Activated T-helper 9 cell treated with anti-CD3 and anti-CD28 coated beads, Interleukin-2, amount 50 U/mL, for 16 hours (primary cell): ENCODE measurements around the gene POLR1G.

Experiments
- DNase-seq: peaks from one replicate; pipeline ENCODE4 v3.0.0-alpha.2; 2020; ENCODE audit warnings: low read depth

The POLR1G gene

GRCh38 chr19:45446295-45446694, 39.9 kb downstream of the POLR1G start:
- no peak for DNase-seq

DNA sequence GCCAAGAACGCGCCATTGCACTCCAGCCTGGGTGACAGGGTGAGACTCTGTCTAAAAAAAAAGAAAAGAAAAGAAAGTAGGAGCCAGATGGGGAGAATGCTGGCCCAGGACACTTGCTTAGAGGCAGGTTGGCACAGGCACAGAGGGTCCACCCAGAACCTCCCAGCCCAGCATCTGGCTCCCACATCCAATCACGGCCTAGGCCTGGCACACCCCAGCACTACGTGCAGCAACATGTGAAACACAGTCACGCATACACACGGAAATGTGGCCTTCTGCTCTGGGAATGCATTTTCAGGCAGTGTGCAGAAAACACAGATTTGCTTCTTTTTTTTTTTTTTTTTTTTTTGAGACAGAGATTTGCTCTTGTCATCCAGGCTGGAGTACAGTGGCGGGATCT, 40.5 kb downstream of the POLR1G start:
- DNase-seq = no peak

- DNase-seq = no peak
These were observed 41.9 kb downstream of the POLR1G start for GRCh38 chr19:45448425-45448756.

GRCh38 chr19:45448887-45449299, 42.4 kb downstream of the POLR1G start:
- DNase-seq = no peak

- no peak for DNase-seq
These were observed 43.5 kb downstream of the POLR1G start for GRCh38 chr19:45450012-45450333.

DNA sequence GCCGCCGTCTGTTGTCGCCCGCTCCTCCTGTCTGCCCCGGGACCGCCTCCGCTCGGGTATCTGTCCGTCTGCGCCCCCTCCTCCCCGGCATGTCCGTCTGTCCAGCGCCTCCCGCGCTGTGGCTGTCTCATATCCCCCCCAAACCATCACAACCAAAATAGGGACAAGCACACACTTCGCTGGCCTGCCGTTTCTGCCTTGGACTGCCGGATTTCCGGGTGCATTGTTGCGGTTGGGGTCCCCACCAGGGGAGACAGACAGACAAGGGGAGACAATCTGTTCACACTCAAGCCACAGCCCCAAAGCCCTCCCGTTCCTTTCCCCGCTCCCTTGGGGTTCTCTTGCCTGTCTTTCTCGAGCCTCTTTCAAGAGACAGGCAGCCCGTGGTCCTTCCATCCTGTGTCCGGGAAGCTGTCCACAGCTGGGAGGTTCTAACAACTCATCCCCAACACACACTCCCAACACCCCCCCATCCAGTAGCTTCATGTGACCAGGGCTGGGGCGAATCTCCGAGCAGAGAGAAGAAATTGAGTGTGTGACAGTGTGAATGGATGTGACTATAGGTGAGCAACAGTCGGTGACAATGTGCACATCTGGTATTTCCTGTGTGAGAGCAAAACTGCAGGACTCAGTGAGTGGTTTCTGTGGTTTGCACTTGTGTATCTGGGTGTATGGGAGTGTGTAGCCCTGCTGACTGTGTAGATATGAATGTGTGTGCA, 44.8 kb downstream of the POLR1G start:
- DNase-seq = no peak

GRCh38 chr19:45451850-45452387, 45.5 kb downstream of the POLR1G start:
- no peak for DNase-seq

DNA sequence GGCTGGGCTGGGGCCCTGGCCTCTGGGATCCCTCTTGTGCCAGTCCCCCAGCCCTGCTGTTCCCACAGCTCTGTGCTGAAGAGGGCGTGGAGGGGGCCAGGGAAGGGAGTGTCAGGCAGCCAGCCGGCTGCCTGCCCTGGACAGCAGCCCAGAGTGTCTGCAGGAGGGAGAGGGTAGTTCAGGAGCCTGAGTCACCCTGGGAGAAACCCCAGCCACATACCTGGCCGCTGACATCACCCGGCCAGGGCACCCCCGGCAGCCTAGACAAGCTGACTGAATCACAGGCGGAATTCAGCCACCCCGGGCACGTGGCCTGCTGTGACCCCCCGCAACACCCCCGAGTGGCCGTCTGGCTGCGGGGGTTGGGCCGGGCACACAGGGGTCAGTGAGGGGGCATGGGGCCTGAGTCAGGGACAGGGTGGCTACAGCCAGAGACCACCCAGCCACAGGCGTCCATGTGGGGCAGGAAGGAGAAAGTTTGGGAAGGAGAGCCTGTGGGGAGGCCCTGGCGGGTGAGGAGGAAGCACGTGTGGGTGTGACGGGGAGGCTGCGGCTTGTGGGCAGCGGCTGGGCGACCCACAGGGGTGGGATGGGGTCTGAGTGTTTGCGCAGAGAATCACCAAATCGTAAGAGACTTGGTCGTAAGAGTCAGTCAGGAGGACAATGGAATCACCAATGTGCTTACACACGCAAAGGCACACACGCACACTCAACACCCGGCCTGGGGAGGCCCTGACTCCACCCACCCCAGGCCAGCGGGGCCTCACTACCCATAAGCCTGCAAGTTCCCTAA, 49.5 kb downstream of the POLR1G start:
- DNase-seq = peak; percentile 67

GRCh38 chr19:45456500-45456815, 50.0 kb downstream of the POLR1G start:
- DNase-seq = no peak

DNA sequence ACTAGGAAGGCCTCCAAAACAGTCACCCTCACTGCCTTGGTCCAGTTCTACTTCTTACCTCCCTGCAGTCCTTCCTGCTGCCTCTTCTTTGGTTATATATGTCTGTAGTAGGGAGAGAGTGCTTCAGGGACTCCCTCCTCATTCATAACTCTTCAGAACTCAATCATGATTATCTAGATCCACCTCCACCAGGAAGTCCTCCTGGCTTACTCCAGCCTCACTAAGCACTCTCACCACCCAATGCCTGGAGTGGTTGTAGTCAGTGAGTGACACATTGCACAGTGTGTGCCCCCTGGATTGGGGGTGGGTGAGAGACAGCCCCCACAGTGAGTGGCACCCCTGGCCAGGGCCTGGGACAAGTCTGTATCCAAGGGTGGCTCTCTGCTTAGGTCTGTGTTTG, 51.3 kb downstream of the POLR1G start:
- no peak for DNase-seq
